GM12892 (cell line): ENCODE measurements around the gene NTN1.

Experiments used
- DNase-seq: peaks from one replicate; pipeline ENCODE4 v3.0.0; 2011; ENCODE audit not compliant: insufficient read length
- FAIRE-seq: peaks from 2 replicates; lab custom pipeline; 2011; peaks lifted over from hg19 to GRCh38; lab: Jason Lieb, UNC
- POLR2A ChIP-seq: IDR thresholded peaks from 2 replicates; pipeline ENCODE4 v1.6.1; 2011; ENCODE audit warnings: low read depth, low read length, control low read depth
- POLR2AphosphoS5 ChIP-seq: IDR thresholded peaks from 2 replicates; pipeline ENCODE4 v1.6.1; 2011; ENCODE audit warnings: low read depth, low read length, control low read depth
- TAF1 ChIP-seq: IDR thresholded peaks from 2 replicates; pipeline ENCODE4 v1.6.1; 2011; ENCODE audit warnings: low read depth, mild to moderate bottlenecking, control low read depth, low read length, borderline replicate concordance

Gene NTN1

GRCh38 chr17:9011001-9011400 lies 10.3 kb upstream of the NTN1 start:
- TF ChIP-seq TAF1 (no peak), POLR2A (no peak)
- no peak for FAIRE-seq
- no peak for DNase-seq

- DNase-seq = no peak
- no peak for TF ChIP-seq POLR2A
- TF ChIP-seq TAF1 = no peak
- no peak for TF ChIP-seq POLR2AphosphoS5
- FAIRE-seq = peak; percentile 64
Measured at GRCh38 chr17:9016941-9017552, 4.3 kb upstream of the NTN1 start.

- no peak for FAIRE-seq
- TF ChIP-seq POLR2A (no peak), POLR2AphosphoS5 (no peak), TAF1 (no peak)
- no peak for DNase-seq
Measured at GRCh38 chr17:9018726-9019125, 2.6 kb upstream of the NTN1 start.

- no peak for TF ChIP-seq POLR2A
- no peak for TF ChIP-seq POLR2AphosphoS5
- no peak for TF ChIP-seq TAF1
- no peak for FAIRE-seq
Measured at GRCh38 chr17:9020096-9020823, 1.1 kb upstream of the NTN1 start.

GRCh38 chr17:9020824-9021157 lies 519 bp upstream of the NTN1 start:
- DNase-seq (no peak), FAIRE-seq (no peak)
- no peak for TF ChIP-seq POLR2AphosphoS5
- no peak for TF ChIP-seq TAF1
- TF ChIP-seq POLR2A = no peak

More at GRCh38 chr17:9020096-9020823, 1.1 kb upstream of the NTN1 start:
- no peak for DNase-seq

- FAIRE-seq = no peak
- DNase-seq = peak; percentile 43
- TF ChIP-seq POLR2AphosphoS5 = no peak
- no peak for TF ChIP-seq POLR2A
- TF ChIP-seq TAF1 = no peak
Measured at GRCh38 chr17:9021992-9022572, 772 bp downstream of the NTN1 start.

GRCh38 chr17:9022573-9023391 lies 1.5 kb downstream of the NTN1 start:
- TF ChIP-seq POLR2AphosphoS5 (no peak), POLR2A (no peak), TAF1 (no peak)
- FAIRE-seq (no peak), DNase-seq (no peak)

- TF ChIP-seq TAF1 = no peak
- no peak for TF ChIP-seq POLR2AphosphoS5
- no peak for TF ChIP-seq POLR2A
- DNase-seq (no peak), FAIRE-seq (no peak)
Measured at GRCh38 chr17:9023392-9024218, 2.3 kb downstream of the NTN1 start.

- no peak for FAIRE-seq
- DNase-seq = no peak
- TF ChIP-seq POLR2AphosphoS5 (no peak), TAF1 (no peak), POLR2A (no peak)
Measured at GRCh38 chr17:9024497-9024896, 3.2 kb downstream of the NTN1 start.

- no peak for DNase-seq
- no peak for FAIRE-seq
- no peak for TF ChIP-seq POLR2AphosphoS5
- no peak for TF ChIP-seq POLR2A
- TF ChIP-seq TAF1 = no peak
Measured at GRCh38 chr17:9026741-9027140, 5.4 kb downstream of the NTN1 start.
